ENCODE results near the gene RGP1.

The RGP1 gene

GRCh38 chr9:35763803-35764202 is 14.7 kb downstream of the RGP1 start:
- DNase-seq (ENCODE audit: extremely low read depth, low read depth): no peak
- TF ChIP-seq, protein P1, sequence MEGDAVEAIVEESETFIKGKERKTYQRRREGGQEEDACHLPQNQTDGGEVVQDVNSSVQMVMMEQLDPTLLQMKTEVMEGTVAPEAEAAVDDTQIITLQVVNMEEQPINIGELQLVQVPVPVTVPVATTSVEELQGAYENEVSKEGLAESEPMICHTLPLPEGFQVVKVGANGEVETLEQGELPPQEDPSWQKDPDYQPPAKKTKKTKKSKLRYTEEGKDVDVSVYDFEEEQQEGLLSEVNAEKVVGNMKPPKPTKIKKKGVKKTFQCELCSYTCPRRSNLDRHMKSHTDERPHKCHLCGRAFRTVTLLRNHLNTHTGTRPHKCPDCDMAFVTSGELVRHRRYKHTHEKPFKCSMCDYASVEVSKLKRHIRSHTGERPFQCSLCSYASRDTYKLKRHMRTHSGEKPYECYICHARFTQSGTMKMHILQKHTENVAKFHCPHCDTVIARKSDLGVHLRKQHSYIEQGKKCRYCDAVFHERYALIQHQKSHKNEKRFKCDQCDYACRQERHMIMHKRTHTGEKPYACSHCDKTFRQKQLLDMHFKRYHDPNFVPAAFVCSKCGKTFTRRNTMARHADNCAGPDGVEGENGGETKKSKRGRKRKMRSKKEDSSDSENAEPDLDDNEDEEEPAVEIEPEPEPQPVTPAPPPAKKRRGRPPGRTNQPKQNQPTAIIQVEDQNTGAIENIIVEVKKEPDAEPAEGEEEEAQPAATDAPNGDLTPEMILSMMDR (IDR thresholded peaks at IDR 0.05; ENCODE audit: low read depth, low read length, missing control alignments): no peak
- no peak overlapping the region for H3K4me3 ChIP-seq (replicated peaks; ENCODE audit: low read depth, low read length)

DNA sequence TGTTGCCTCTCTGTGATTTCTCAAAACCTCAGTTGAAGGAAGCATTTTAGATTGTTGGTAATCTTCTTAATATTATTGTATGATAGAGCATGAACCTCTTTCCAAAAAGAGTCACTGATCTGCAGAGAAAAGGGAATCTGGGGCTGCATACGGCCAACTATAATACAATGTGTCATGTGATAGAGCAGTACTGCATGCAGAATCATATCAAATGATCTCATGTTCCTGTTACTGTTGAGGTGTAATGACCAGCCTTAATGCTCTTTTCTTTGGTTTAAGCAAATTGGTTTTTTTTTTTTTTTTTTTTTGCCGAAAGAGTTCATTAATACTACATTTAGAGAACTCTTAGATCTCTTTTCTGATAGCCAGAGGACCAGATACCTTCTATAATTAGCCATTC is 17.9 kb downstream of the RGP1 start:
- H3K4me3 ChIP-seq (replicated peaks; ENCODE audit: low read depth, low read length): no peak overlapping the region
- TF ChIP-seq, protein P1 (IDR thresholded peaks at IDR 0.05; ENCODE audit: low read depth, low read length, missing control alignments): no peak
- DNase-seq (ENCODE audit: extremely low read depth, low read depth): no peak

- TF ChIP-seq, protein P1 (IDR thresholded peaks at IDR 0.05; ENCODE audit: low read depth, low read length, missing control alignments): no peak
- no peak overlapping the region for H3K4me3 ChIP-seq (replicated peaks; ENCODE audit: low read depth, low read length)
- no peak for DNase-seq (ENCODE audit: extremely low read depth, low read depth)
Measured at GRCh38 chr9:35767458-35767857, 18.4 kb downstream of the RGP1 start.

- TF ChIP-seq, protein P1 (IDR thresholded peaks at IDR 0.05; ENCODE audit: low read depth, low read length, missing control alignments): no peak
- no peak for DNase-seq (ENCODE audit: extremely low read depth, low read depth)
Measured at GRCh38 chr9:35769763-35770162, 20.7 kb downstream of the RGP1 start.

GRCh38 chr9:35771075-35771433 is 22.0 kb downstream of the RGP1 start:
- TF ChIP-seq, protein P1 (IDR thresholded peaks at IDR 0.05; ENCODE audit: low read depth, low read length, missing control alignments): no peak
- DNase-seq (ENCODE audit: extremely low read depth, low read depth): no peak
- no peak overlapping the region for H3K4me3 ChIP-seq (replicated peaks; ENCODE audit: low read depth, low read length)

More at GRCh38 chr9:35769763-35770162, 20.7 kb downstream of the RGP1 start:
- H3K4me3 ChIP-seq (replicated peaks; ENCODE audit: low read depth, low read length): no peak overlapping the region

- TF ChIP-seq, protein P1 (IDR thresholded peaks at IDR 0.05; ENCODE audit: low read depth, low read length, missing control alignments): no peak
- DNase-seq (ENCODE audit: extremely low read depth, low read depth): no peak
- no peak overlapping the region for H3K4me3 ChIP-seq (replicated peaks; ENCODE audit: low read depth, low read length)
Measured at GRCh38 chr9:35771534-35771933, 22.4 kb downstream of the RGP1 start.

GRCh38 chr9:35771943-35772342 is 22.9 kb downstream of the RGP1 start:
- DNase-seq (ENCODE audit: extremely low read depth, low read depth): no peak
- H3K4me3 ChIP-seq (replicated peaks; ENCODE audit: low read depth, low read length): no peak overlapping the region
- TF ChIP-seq, protein P1 (IDR thresholded peaks at IDR 0.05; ENCODE audit: low read depth, low read length, missing control alignments): no peak
